Hippocampal formation (tissue), 2 donors: ENCODE measurements around the gene CCL18.
"Not testable (repeated sequence)": the region's sequence is repeated elsewhere in the genome, so short reads cannot be mapped to it uniquely, and the experiment has no call there.

ENCODE experiments used
- DNase-seq, 2 donors: peaks; one replicate each; lab custom pipeline; 2025; lab: John Stamatoyannopoulos, UW

The CCL18 gene

DNA sequence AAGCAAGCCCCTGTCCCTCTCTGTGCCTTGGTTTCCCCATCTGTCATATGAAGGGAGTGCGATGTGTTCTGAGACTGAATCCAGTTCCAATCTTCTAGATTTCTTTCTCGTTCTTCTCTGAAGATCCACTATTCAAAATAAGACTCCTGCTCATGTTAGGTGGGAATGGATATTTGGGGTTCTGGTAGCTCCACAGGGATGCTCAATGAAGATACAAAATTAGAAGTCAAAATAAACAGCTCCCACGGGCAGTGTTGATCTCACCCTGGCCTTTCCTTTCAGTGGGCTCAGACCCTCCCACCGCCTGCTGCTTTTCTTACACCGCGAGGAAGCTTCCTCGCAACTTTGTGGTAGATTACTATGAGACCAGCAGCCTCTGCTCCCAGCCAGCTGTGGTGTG lies 40.2 kb downstream of the CCL18 start:
- DNase-seq: not testable (repeated sequence)

DNA sequence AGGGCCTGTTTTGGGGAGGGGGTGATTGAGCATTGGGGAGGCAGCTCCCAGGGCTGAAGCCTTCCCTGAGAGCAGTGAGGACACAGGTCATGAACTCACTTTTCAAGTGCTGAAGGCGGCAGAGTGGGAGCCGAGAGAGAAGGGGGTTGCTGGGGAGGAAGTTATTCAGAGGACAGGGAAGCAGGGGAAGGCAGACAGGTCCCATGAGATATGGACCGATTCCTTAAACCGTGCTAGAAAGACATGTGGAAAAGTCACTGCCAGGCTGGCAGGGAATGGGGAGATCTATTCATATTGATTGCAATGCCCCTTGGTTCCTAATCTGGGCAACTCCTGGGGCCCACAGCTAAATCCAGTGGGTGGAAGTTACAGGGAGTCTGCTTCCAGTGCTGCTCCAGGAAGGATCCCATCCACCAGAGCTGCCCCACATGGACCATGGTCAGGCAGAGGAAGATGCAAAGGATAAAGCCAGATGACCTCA lies 40.7 kb downstream of the CCL18 start:
- DNase-seq: no peak

DNA sequence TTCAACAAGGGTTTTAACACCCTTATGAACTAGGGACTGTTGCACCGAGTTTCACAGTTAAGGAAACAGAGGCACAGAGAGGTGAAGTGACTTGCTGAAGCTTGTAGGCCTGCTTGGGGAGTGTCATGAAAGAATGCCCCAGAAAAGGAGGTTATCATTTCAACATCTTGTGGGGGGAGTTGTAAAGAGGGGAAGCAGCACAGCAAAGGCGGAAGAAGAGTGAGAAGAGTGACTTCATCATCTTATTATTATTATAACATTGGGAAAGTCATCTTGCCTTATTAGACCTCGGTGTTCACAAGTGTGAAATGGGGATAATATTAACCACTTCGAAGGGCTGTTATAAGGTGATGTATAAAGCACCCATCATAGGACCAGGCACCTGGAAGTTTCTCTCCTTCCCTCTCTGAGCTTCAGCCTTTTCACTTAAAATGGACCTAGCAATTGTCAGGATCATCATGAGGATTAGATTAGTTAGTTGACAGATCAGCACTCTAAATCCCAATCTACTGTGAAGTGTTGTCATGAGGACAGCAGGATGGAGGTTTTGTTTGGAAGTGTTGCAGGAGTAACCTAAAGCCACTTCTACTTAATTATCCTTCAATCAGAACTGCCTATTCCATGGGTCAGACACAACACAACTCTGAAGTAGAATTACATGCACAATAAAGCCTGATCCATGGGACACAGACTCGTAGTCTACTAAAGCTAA lies 41.9 kb downstream of the CCL18 start:
- no peak for DNase-seq

DNA sequence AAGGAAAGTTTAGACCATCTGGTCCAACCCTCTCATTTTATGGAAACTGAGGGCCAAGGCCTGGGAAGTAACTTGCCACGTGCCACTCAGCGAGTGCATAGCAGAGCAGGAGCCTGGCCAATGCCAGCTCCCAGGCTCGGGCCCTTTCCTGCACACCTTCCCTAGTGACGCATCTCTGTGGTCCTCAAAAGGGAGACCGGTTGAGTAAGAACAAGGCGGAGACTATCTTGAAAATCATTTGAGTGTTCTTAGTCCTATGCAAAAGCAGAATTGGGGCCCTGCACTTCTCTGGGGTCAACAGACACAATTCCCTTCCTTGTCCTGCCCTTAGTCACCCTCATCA lies 42.4 kb downstream of the CCL18 start:
- no peak for DNase-seq

DNA sequence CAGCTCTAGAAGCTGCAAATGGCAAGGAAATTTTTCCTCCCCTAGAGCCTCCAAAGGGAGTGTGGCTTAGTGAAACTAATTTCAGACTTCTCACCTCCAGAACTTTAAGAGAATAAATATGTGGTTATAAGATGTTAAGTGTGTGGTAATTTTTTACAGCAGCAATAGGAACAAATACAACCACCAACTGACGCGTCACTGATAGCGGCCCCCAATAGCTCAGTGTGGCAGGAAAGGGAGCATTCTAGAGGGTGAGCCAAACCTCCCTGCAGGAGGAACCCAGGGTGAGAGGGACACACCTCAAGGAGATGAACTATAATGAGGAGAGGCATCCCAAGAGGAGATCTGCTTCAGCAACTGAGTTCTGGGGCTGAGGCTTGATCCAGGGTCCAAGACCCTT lies 43.6 kb downstream of the CCL18 start:
- no peak for DNase-seq

DNA sequence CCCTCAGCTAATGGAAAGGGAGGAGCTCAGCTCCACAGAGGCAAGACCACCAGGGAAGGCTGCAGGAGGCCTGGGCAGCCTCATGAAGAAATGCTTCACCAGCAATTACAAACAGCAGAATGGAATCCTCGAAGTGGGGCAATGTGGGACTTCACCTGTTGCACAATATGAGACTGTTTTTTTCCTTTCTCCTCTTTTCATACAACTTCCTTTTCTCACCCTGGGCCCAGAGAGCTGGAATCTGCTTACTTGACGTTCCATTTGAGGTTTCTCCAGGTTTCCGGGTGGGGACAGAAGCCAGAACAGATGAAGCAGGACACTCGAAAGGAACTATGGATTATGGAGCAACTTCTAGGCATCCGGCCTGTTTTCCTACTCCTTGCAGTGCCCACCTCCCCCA lies 44.2 kb downstream of the CCL18 start:
- DNase-seq: not testable (repeated sequence)

DNA sequence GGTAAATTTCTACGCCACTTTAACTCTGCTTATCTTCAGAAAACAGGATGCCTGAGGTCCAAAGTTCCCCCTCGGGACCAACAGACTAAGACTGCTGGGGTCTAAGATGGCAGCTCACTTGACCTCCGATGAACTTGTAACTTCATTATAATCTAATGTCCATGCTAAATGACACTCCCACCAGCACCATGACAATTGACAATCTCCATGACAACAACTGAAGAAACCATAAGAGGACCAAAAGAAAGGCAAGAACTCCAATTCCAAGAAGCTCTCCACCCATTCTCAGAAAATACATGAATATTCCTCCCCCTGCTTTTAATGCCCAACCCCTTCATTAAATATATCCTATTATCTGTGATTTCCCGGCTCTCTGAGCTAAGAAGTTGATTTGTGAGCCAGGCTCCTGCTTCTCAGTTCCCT lies 47.0 kb downstream of the CCL18 start:
- DNase-seq: no peak

DNA sequence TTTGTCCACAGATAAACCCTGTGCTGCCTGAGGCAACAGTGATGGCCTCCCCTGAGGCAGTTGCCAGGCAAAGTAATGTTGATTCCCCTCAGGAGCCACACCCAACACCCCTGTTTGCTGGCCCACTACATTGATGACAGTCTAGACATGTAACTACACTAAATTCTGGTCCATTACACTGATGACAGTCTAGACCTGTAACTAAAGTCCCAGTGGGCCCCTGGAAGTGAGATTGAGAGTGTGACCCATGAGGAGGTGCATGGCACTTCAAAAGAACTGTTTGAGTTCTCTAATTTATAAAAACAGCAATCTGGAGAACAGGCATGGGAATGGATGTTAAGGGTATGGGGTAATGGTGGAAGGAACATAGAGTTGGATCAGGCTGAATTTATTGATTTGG lies 48.5 kb downstream of the CCL18 start:
- DNase-seq: no peak

DNA sequence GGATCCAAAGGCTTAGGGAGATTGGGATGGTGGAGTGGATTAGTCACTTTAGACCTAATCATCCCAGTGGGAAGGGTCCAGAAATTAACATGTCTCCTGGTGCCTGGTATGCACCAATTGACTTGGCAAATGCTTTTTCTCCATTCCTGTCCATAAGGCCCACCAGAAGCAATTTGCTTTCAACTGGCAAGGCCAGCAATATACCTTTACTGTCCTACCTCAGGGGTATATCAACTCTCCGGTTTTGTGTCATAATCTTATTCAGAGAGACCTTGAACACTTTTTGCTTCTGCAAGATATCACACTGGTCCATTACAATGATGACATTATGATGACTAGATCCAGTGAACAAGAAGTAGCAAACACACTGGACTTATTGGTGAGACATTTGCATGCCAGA lies 49.1 kb downstream of the CCL18 start:
- not testable (repeated sequence) for DNase-seq

DNA sequence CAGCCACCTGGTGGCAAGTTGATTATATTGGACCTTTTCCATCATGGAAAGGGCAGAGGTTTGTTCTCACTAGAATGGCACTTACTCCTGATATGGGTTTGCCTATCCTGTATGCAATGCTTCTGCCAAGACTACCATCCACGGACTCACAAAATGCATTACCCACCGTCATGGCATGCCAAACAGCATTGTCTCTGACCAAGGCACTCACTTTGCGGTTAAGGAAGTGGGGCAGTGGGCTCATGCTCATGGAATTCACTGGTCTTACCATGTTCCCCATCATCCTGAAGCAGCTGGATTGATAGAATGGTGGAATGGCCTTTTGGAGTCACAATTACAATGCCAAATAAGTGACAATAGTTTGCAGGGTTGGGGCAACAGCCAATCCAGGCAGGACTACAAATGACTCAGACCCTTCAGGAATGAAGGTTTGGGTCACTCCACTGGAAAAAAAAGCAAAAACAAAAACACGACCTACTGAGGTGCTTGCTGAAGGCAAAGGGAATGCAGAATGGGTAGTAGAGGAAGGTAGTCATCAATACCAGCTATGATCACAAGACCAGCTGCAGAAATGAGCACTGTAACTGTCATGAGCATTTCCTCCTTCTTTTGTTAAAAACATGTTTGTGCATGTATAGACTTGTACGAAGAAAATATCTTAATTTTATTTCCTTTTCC lies 51.0 kb downstream of the CCL18 start:
- not testable (repeated sequence) for DNase-seq

DNA sequence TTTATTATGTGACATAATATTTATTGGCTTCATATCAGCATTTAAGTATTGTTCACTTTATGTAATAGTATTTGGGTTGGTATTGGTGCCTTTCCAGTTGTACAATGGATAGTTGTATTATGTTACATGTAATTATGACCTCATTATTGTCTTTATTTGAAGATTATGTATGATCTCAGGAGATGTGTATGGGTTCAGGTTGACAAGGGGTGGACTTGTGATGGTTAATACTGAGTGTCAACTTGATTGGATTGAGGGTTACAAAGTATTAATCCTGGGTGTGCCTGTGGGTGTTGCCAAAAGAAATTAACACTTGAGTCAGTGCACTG lies 51.5 kb downstream of the CCL18 start:
- DNase-seq: not testable (repeated sequence)

DNA sequence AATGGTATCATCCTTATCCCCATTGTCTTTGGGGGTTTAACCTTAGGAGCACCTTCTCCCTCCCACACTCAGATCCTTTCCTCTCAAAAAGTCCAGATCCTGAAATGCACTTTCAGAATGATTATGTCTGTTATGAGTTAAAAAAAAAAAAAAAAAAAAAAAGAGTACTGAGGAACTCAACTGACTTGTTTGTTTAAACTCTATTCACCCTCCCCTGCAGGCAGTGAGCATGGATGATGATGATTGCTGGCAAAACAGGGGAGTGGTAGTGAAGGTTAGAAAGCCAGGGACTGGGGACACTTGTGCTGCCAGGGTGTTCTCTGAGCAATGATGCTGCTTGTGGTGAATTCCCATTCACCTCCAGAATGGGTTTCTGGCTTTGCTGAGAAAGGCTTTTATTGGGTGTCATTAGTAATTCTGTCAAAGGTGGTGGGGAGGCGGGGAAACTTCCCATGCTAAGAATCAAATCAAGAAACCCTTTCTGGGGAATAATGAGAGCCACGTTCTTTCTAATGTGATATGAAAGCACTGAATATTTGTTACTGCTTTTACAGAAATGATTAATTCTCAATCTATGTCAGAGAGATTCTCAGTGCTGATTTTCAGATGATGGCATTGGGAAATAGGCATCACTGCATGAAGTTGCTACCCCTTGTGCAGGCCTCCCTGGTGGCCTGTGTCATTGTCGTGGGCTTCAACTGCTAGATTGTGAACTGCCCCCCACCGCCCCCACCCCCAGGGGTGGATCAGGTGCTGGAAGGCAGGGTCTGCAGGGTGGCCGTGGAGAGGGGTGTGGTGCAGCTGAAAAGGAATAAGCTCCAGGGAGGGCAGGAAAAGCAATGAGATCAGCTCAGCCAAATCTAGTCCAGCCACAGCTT lies 53.7 kb downstream of the CCL18 start:
- no peak for DNase-seq

DNA sequence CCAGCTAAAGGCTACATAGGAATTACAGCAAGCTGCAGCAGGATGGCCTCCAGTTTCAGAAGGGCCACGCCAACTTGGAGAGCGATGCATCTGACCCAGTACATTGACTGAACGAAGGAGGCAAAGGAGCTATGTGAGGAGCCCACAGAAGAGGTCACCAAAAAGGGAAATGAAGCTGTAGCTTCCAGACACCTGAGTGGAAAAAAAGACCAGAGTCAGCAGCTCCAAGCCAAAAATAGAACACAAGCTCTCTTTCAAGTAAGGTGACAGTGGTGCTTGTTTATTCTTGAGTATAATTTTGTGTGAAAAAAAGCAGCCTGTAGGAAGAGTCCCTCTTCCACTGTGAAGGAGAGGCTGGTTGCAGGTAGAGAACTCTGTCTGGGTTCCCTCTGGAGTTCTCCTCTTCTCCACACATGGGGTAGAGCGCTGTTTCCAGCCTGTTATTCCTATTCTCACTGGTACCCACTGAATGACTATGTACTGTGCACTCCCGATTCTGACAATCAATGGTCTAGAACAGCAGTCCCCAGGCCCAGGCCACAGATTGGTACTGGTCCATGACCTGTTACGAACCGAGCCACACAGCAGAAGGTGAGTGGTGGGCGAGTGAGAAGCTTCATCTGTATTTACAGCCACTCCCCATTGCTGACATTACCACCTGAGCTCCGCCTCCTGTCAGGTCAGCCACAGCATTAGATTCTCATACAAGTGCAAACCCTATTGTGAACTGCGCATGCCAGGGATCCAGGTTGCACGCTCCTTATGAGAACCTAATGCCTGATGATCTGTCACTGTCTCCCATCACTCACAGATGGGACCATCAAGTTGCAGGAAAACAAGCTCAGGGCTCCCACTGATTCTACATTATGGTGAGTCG lies 54.6 kb downstream of the CCL18 start:
- DNase-seq: no peak

DNA sequence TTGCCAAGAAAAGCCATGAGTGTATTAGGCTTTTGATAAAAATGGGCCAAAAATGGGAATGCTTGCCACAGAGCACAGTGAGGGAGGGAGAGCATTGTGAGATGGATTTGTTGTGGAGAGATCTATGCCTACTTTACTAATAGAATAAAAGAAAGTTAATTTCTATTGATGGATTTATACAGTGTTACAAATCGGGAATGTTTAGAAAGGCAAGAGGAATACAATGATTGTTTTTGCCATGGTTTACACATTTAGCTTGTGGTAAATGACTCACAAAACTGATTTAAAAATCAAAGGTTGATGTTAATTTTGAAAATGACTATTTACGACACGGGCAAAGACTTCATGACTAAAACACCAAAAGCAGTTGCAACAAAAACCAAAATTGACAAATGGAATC lies 56.1 kb downstream of the CCL18 start:
- no peak for DNase-seq

DNA sequence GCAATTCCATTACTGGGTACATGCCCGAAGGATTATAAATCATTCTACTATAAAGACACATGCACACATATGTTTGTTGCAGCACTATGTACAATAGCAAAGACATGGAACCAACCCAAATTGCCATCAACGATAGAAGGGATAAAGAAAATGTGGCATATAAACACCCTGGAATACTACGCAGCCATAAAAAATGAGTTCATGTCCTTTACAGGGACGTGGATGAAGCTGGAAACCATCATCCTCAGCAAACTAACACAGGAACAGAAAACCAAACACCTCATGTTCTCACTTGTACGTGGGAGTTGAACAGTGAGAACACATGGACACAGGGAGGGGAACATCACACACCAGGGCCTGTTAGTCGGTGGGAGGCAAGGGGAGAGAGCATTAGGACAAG lies 57.0 kb downstream of the CCL18 start:
- not testable (repeated sequence) for DNase-seq
